HG03575 (cell line): ENCODE data around the gene MACROD2.

Experiments used
- ATAC-seq: cut with Tn5 transposase; IDR thresholded peaks from one replicate; pipeline ENCODE4 v1.9.1; 2021; ENCODE audit not compliant: unreplicated experiment, insufficient number of reproducible peaks, low FRiP score; ENCODE audit errors: extremely low read depth

The MACROD2 gene

GRCh38 chr20:15603978-15604805 lies 1608.9 kb downstream of the MACROD2 start:
- no peak for ATAC-seq

- no peak for ATAC-seq
Measured at GRCh38 chr20:15609921-15610320, 1614.6 kb downstream of the MACROD2 start.

GRCh38 chr20:15610787-15611186 lies 1615.5 kb downstream of the MACROD2 start:
- ATAC-seq, result no peak

GRCh38 chr20:15611541-15611940 lies 1616.2 kb downstream of the MACROD2 start:
- no peak for ATAC-seq

- no peak for ATAC-seq
Measured at GRCh38 chr20:15612198-15612597, 1616.9 kb downstream of the MACROD2 start.

GRCh38 chr20:15612769-15613168 lies 1617.5 kb downstream of the MACROD2 start:
- no peak for ATAC-seq

- ATAC-seq, result no peak
Measured at GRCh38 chr20:15613530-15613929, 1618.2 kb downstream of the MACROD2 start.

- ATAC-seq, result no peak
Measured at GRCh38 chr20:15616626-15617025, 1621.3 kb downstream of the MACROD2 start.

GRCh38 chr20:15618110-15618509 lies 1622.8 kb downstream of the MACROD2 start:
- ATAC-seq, result no peak

GRCh38 chr20:15618912-15619311 lies 1623.6 kb downstream of the MACROD2 start:
- ATAC-seq, result no peak

GRCh38 chr20:15619341-15619740 lies 1624.0 kb downstream of the MACROD2 start:
- no peak for ATAC-seq

GRCh38 chr20:15619816-15620215 lies 1624.5 kb downstream of the MACROD2 start:
- no peak for ATAC-seq

- ATAC-seq, result no peak
Measured at GRCh38 chr20:15622368-15622767, 1627.1 kb downstream of the MACROD2 start.

GRCh38 chr20:15623215-15623614 lies 1627.9 kb downstream of the MACROD2 start:
- ATAC-seq, result no peak

GRCh38 chr20:15625981-15626380 lies 1630.7 kb downstream of the MACROD2 start:
- no peak for ATAC-seq

- ATAC-seq, result no peak
Measured at GRCh38 chr20:15627089-15627488, 1631.8 kb downstream of the MACROD2 start.

GRCh38 chr20:15627501-15627903 lies 1632.2 kb downstream of the MACROD2 start:
- ATAC-seq, result no peak

GRCh38 chr20:15628851-15629353 lies 1633.6 kb downstream of the MACROD2 start:
- ATAC-seq, result no peak

- ATAC-seq, result no peak
Measured at GRCh38 chr20:15630360-15630759, 1635.0 kb downstream of the MACROD2 start.

GRCh38 chr20:15632680-15633079 lies 1637.4 kb downstream of the MACROD2 start:
- no peak for ATAC-seq

- no peak for ATAC-seq
Measured at GRCh38 chr20:15634102-15634501, 1638.8 kb downstream of the MACROD2 start.
